Amygdala (tissue), 56 donors: ENCODE data around the gene ANKRD24.
A peak's percentile ranks its signal among the peaks of the same experiment; 100 is the strongest.
"Not testable (repeated sequence)": the region's sequence is repeated elsewhere in the genome, so short reads cannot be mapped to it uniquely, and the experiment has no call there.

ENCODE experiments used
- DNase-seq, 56 donors: peaks; one replicate each; lab custom pipeline; 2025; lab: John Stamatoyannopoulos, UW

ANKRD24 gene

DNA sequence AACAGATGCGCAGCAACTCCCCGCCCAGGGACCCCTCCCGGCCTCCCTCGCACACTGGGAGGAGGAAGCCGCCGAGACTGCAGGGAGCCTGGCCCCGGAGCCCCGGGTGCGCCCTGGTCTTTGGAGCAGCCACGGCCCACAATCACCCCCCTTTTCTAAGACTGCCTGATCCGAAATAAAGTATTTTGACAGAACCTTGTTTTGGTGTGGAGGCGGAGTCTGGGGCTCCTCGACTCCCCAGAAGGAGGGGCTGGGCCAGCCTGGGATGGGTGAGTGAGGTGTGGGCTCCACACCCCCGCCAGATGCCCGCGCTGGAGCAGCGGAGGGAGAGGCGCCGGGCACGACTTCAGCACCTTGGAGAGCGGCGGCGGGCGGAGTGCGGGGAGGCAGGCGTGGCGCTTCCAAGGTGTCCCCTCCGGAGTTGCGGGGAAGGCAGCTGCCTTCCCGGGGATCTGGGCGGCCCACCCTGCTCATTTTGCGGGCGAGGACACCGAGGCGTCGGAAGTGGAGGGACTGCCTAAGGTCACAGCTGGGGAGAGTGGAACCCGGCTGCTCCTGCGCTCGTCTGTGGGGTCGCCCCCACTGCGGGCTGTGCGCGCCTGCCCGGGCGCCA, 9.5 kb upstream of the ANKRD24 start:
- DNase-seq = peak in 7 of 56 donors; percentile 7 to 35 (median 9)

DNA sequence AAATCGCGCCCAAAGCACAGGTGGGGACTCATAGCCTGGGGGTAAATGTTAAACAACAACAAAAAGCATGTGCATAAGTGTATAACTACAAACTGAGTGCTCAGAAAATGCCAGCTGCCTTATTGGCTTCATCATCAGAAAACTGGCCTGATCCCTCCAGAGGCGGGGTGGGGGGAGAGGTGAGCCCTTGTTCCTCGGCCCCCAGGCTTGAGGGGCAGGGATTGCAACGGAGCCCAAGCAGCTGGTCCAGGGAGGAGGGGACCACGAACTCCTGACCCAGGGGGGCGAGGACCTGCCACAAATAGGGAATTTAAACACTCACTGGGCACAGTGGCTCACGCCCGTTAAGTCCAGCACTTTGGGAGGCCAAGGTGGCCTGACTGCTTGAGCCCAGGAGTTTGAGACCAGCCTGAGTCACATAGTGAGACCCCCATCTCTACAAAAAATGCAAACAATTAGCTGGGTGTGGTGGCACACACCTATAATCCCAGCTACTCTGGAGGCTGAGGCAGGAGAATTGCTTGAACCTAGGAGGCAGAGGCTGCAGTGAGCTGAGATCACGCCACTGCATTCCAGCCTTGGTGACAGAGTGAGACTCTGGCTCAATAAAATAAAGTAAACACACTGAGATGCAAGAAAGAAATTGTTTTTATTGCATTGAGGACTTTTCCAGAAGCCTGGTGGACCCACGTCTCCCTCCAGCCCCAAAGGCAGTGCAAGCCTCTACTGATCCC, 8.8 kb upstream of the ANKRD24 start:
- no peak for DNase-seq

DNA sequence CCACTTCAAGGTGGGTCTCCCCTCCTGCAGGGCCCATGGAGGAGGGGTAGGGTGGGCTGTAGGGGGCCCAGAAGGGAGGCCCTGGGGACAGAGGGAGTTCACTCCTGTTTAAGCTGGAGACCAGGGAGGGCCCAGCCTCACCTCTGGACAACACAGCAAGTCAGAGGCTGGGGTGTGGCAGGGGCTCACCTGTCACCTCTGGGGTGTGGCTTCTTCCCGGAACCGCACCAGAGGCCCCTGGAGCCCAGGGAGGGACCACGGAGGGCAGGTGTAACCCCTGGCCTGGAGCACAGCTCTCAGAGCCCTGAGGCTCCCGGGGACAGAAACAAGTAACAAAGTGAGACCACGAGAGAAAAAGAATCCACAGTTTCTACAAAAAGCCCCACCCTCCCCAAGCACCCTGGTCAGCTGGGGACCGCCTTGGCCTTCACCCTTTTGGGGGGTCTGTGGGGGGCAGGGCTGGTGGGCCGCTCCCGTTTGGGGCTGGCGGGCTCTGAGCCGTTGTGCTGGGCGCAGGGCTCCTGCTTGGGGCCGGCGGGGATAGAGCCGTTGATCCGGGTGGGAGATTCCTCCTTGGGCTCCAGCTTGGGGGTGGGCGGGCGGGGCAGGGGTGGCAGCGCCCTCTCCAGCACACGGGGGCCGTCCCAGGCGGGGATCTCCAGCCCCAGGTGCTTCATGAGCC, 8.1 kb upstream of the ANKRD24 start:
- DNase-seq = no peak

DNA sequence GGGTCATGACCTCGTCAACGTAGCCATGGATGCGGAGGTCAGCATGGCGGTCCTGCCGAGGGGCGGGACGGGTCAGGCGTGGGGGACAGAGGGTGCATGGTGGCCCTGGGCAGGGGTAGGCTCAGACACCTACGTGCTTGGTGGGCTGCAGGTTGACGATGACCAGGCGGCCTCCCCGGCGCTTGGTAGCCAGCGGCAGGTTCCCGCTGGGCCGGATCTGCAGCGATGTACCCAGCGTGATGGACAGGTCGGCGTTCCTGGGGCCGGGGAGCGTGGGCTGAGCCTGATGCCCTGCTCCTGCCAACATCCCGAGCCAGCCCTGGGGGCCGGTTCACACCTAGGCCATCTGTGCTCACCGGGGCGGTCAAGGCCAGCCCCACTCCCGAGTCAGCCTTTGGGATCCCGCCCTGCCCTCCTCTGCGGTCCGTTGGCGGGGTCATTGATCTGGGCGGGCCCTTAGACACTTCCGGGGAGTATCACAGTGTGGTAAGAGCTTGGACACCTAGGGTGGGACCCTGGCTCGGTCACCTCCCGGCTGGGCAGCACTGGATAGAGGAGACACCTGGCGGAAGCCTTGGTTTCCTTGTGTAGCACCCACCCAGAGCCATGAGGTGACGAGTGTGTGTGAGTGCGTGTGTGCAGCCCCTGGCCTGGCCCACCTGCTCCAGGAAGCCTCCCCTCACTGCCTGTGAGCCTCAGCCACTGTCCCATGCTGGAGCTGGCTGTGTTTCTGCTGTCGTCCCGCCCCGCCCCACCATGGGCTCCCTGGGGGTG, 7.4 kb upstream of the ANKRD24 start:
- no peak for DNase-seq

DNA sequence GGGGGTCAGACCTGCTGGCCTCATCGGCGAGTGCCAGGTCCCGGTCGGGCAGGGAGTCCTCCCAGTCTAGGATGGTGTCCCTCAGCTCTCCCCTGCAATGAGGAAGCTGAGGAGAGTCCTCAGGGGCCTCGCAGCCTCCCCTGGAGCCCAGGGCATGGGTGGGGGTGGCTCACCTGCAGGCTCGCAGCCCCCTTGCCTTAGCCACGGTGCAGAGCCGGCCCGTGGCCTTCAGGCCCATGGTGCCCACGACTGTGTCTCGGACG, 6.9 kb upstream of the ANKRD24 start:
- DNase-seq = no peak

DNA sequence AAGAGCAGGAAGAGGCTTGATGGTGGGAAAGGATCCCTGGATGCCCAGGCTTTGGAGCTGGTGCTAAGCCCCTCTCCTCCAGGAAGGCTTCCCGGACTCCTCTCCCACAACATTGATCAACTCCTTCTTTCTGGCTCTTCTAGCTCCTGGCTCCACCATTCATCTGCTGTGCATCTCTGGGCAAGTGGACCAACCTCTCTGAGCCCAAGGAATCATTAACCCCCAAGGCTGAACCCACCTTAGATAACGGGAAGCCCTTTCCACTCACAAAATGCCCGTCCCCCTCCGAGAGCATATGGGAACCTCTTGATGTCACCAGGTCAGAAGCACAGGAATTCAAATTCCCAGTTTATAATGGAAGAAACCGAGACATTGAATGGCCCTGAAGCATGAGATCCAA, 5.3 kb upstream of the ANKRD24 start:
- no peak for DNase-seq

DNA sequence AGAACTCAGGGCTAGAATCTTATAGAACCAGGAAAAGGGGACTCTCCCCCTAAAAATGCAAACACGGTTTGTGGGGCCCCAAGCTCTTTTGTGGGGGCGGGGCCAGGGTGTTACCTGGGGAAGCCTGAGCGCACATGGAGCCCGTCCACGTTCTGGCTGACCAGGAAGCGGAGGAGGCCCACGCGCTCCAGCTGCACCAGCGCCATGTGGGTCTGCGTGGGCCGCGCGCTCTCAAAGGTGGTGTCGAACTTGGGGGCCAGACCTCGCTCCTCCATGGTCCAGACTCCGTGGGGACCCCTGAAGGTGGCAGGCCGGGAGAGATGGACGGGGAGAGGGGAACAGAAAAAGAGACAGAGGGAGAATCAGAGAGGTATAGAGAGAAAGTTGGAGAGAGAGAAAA, 3.5 kb upstream of the ANKRD24 start:
- no peak for DNase-seq

DNA sequence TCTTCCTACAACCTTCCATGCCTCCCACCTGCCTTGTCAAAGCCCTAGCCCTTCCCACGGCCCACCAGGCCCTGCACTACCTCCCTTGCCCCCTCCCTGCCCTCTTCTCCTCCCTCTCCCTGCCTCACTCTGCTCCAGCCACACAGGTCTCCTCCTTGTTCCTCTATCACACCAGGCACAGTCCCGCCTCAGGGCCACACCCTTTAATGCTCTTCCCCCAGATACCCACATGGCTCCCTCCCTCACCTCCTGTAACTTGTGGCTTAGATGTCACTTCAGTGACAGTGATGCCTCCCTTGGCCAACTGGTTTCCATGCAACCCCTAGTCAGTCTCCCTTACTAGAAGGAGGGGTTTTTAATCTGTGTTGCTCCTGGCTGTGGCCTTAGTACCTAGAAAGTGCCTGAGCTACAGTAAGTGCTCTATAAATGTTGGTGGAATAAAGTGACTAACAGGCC, 1.4 kb upstream of the ANKRD24 start:
- no peak for DNase-seq

DNA sequence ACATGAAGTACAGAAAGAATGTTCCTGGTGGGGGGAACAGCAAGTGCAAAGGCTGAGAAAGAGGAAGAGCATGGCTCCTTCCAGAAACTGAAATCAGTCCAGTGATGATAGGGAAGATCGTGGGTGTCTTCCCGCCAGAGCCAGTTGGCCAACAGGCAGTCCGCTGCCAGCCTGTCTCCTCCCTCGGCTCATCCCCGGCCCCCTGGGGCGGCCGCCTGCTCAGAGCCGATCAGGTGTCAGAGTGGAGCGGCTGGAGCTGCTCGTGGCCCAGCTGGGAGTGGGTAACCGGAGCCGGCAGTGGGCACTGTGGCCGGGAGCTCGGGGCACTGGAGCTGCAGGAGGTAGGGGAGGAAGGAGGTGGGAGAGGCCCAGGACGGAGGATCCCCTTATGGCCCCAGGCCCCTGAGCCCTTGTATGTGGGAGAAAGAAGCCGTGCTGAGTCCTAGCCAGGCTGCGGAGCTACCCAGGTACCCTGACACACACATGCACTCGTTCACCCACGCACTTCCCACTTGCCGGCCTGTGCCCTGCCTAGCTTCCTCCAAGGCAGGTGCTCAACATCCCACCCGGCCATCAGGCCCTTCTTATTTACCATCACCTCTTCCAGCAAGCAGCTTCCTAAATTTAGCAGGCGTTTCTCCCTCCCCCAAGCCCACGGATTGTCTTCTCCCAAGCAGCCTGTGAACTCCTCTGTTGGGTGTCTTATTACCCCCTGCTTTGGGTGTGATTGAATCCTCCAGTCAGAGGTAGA, 1.7 kb downstream of the ANKRD24 start:
- DNase-seq = peak in 20 of 56 donors; percentile 0 to 39 (median 12)

DNA sequence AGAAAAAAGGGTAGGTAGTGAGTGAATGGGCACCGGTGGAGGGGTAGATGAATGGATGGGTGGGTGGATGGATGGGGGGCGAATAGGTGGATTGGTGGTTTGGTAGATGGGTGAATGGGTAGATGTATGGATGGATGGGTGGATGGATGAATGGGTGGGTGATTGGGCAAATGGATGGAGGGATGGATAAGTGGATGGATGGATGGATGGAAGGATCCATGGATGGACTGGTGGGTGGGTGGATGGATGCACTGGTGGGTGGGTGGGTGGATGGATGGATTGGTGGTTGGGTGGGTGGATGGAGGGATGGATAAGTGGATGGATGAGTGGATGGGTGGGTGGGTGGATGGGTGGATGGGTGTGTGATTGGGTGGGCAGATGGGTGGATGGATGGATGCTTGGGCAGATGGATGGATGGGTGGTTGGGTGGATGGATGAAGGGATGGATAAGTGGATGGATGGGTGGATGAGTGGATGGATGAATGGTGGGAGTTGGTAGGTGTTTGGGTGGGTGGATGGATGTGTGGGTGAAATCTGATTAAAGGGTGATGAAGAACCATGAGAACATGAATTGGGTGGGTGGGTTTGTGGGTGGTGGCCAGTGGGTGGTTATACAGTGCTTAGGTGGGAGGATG, 2.3 kb downstream of the ANKRD24 start:
- no peak for DNase-seq

DNA sequence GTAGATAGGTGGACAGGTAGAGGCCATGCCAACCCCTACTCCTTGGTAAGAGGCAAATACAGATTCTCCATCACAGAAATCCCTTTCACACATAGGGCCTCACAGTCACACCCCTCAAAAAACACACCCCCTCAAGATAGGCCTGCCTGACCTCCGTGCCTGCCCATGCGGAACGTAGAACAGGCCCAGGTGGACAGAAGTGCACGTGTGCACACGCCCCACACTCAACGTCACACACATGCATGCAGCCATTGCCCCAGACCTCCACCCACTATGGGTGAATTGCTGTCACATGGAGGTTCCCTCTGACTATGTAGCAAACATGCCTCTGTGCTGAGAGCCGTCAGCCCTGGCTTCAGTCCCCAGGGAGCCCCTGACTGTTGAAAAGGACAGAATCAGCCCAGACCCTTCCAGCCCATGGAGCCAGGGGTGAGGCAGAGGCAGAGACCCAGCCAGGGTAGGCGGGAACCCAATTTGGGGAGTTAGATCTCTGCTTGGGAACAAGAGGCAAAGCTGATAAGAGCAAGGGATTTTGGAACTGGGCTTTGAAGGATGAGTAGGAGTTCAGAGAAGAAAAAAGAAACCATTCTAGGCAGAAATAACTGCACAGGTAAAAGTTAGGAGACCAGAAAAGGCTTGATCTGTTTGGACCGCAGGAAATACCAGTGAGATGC, 3.1 kb downstream of the ANKRD24 start:
- no peak for DNase-seq

DNA sequence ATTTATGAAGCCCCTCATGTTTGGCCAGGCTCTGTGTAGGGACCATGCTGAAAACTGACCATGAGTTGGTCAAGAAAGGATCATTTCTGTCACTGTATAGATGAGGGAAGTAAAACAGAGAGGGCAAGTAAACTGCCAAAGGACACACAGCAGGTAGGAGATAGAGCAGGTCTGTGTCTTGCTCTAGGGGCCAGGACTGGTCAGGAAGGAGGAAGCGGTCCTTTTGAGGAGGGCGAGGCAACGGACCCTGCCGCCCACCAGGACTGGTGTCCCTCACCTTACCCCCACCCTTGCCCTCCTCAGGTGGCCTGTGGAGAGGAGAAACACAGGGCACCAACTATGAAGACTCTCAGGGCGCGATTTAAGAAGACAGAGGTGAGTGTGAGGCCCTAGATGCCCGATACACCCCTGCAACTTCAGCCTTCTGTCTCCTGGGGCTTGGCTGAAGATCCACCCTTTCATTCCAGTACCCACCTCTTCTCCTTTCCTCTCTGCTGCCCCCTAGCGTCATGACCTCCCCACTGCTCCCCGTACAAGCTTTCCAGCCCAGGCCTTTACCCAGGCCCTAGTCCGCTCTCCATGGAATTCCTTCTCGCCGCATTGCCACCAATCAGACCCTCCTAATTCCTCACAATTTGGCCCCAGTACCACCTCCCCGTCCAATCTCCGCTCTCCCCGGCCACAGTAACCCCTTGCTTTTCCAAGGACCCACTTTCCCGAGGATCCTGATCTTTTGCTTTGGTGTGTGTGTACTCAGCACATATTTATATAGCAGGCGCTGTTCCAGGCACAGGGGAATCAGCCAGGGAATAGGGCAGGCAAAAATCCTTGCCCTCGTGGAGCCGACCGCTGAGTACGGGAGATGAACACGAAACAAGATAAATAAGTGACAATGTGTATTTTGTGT, 3.9 kb downstream of the ANKRD24 start:
- peak in 33 of 56 donors; percentile 2 to 65 (median 30) for DNase-seq

DNA sequence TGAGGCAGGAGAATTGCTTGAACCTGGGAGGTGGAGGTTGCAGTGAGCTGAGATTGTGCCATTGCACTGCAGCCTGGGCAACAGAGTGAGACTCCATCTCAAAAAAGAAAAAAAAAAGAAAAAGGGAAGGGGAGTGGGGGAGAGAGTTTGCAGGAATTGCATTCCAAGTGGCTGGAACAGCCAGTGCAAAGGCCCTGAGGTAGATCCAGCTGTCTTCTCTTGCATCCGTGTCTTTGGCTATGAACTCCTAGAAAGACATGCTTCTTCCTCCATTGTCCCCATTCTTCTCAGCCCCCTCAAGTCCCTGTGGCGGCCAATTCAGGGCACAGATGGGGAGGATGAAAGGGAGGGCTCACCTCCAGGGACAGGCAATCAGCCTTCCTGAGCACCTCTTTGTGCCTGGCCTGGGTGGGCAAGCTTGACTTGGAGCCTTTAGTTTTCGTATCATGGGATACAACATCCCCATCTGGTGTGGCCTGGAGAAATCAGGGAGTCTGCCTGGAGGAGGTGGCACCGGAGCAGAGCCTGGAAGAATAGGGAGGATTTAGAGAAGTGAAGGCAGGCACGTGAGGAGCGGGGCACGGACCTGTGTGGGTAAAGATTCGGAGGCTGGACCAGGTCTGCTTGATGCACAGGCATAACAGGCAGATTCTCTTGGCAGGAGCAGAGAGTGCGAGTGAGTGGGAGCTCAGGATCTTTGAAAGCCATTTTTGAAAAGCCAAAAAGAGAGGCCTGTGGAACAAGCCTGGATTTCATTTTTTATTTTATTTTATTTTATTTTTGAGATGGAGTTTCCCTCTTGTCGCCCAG, 5.0 kb downstream of the ANKRD24 start:
- no peak for DNase-seq

DNA sequence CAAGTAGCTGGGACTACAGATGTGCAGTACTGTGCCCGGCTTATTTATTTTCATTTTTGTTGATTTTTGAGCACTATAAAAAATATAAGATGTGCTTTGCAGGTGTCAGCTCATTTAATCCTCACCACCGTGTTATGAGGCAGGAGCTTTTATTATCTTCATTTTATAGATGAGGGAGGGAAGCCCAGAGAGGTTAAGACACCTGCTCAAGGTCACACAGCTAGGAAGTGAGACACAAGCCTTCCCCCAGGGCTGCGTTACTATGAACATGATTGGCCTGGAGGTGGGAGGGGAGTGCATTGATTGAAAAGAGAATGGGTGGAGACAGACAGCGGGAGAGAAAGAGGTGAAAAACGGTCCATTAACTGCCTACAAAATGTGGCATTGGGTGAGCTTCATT, 7.2 kb downstream of the ANKRD24 start:
- no peak for DNase-seq

DNA sequence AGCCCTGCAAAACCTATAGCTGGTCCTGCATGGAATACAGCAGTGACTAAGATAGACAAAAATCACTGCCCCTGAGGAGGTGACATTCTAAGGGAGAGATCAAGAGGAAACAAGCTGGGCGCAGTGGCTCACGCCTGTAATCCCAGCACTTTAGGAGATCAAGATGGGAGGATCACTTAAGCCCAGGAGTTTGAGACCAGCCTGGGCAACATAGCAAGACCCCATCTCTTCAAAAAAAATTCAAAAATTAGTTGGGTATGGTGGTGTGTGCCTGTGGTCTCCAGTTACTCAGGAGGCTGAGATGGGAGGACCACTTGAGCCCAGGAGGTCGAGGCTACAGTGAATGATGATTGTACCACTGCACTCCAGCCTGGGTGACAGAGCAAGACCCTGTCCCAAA, 10.0 kb downstream of the ANKRD24 start:
- DNase-seq = not testable (repeated sequence)

DNA sequence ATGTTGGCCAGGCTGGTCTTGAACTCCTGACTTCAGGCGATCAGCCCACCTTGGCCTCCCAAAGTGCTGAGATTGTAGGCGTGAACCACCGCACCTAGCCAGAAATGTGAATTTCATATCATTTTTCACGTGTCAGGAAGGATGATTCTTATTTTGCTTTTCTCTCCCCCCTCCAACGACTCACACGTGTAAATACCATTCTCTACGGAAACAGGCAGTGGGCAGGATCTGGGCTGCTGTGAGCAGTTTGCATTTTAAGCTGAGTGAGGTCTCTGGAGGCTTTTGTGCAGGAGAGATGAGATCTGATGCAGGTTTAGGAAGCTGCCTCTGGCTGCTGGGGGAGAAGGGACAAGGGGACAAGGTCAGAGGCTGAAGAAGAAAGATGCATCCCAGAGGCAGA, 11.9 kb downstream of the ANKRD24 start:
- no peak for DNase-seq

DNA sequence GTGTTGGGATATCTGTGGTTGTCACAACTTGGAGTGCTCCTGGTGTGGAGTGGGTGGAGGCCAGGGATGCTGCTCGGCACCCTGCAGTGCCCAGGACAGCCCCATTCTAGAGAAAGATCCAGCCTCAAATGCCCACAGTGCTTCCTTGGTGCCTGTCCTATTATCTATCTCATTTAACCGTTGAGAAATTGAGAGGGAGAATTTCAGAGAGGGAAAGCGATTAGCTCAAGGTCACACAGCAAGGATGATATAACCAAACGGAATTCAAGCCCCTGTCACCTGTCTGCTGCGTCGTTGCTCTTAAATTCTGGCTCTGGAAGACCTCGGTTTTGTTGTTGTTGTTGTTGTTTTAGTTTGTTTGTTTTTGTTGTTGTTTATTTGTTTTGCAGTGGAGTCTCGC, 13.5 kb downstream of the ANKRD24 start:
- no peak for DNase-seq
